GM18502 (cell line): ENCODE measurements around the gene FAM98B.
A peak's percentile ranks its signal among the peaks of the same experiment; 100 is the strongest.

Experiments used
- ATAC-seq: cut with Tn5 transposase; IDR thresholded peaks from one replicate; pipeline ENCODE4 v1.9.1; 2021; ENCODE audit warnings: mild to moderate bottlenecking; ENCODE audit not compliant: unreplicated experiment, poor library complexity

FAM98B gene

GRCh38 chr15:38460543-38460942 is 6.6 kb downstream of the FAM98B start:
- no peak for ATAC-seq

DNA sequence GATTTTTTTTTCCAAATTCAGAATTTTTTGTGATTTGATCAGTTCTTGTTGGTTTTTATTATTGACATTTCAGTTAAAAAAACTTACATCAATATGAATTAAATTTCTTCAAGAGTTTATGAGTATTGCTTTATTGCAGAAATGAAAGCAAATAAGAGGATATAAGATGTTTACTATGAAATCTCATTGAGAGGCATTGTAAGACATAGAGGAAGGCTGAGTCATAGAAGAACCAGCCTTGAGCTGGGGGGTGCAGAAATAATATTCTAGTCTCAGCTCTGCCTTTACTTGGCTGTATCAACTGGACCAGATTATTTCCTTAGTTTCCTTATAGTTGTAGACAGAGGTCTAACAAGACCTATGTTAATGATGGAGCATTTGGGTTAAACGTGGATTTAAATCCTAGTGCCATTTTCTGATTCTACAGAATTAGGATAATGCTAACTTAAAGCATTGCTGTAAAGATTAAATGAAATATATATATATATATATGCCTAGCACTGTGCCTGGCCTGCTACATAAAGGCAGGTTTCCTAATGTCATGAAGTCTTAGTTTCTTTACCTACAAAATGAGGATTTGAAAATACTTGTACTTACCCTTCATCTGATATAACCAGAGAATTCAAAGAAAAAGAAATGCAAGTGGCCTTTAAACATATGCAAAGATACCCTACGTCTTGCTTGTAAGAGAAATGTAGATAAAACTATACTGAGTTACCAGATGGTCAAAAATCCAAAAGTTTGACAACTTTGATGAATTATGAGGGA is 7.3 kb downstream of the FAM98B start:
- ATAC-seq: peak; percentile 86

- no peak for ATAC-seq
Observed at GRCh38 chr15:38463893-38464292, 10.0 kb downstream of the FAM98B start.

GRCh38 chr15:38464675-38465074 is 10.7 kb downstream of the FAM98B start:
- ATAC-seq: no peak

GRCh38 chr15:38470816-38471215 is 16.9 kb downstream of the FAM98B start:
- no peak for ATAC-seq

GRCh38 chr15:38471974-38472373 is 18.0 kb downstream of the FAM98B start:
- no peak for ATAC-seq

- peak; percentile 99 for ATAC-seq
Observed at GRCh38 chr15:38474155-38474757, 20.3 kb downstream of the FAM98B start.

DNA sequence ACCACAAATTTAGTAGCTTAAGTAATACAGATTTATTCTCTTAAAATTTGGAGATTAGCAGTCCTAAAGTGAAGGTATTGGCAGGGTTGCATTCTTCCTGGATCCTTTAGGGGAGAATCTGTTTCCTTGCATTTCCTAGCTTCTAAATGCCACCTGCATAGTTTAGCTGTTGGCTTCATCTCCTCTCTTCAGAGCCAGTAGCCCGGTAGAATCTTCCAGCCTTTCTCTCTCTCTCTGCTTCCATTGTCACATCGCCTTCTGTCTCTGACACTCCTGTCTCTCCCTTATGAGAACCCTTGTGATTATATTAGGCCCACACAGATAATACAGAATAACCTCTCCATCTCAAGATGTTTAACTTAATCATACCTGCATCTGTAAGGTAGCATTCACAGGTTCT is 21.4 kb downstream of the FAM98B start:
- ATAC-seq: no peak

GRCh38 chr15:38476120-38476519 is 22.2 kb downstream of the FAM98B start:
- no peak for ATAC-seq

DNA sequence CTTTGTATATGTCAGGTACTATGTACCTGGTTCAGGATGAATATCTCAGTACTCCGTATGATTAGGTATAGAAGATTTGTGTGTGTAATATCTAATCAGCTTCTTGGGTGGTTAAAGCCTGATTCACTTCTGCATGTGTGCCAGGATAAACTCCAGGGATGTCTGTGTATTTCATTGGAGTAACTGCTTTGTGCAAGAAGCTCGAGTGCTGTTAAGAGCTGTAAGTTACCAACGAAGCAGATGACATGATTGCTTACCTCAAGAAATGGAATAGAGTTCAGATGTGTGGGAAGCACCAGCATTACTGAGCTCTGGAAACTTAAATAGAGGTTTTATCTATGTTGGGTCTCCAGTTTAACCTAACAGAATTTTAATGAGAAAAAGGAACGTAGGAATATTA is 23.7 kb downstream of the FAM98B start:
- ATAC-seq: no peak

DNA sequence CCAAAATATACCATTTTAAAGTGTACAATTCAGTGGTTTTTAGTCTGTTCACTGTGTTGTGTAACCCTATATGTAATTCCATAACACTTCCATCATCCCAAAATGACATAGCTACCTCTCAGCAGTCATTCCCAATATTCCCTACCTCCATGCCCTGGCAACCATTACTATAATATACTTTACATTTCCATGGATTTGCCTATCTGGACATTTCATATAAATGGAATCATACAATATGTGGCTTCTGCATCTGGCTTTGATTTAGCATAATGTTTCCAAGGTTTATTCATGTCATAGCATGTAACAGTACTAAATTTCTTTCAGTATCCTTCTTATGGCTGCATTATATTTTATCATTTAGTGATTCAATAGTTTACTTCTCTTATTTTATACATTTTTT is 25.3 kb downstream of the FAM98B start:
- no peak for ATAC-seq

- no peak for ATAC-seq
Observed at GRCh38 chr15:38479756-38480155, 25.8 kb downstream of the FAM98B start.

DNA sequence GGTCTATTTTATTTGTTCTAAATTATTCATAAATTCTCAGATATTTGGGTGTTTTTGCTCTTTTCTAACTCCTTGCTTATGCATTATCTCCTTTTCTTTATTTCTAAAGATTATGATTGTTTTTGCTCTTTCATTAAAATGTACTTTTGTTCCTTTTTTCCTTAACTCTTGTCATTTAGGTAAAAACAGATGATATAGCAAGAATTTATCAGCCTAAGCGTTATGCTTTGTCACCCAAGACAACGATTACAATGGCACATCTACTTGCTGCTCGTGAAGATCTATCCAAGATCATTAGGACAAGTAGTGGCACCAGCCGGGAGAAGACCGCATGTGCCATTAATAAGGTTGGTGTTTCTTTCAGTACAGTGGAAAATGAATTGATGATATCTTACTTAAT is 27.2 kb downstream of the FAM98B start:
- ATAC-seq: no peak

DNA sequence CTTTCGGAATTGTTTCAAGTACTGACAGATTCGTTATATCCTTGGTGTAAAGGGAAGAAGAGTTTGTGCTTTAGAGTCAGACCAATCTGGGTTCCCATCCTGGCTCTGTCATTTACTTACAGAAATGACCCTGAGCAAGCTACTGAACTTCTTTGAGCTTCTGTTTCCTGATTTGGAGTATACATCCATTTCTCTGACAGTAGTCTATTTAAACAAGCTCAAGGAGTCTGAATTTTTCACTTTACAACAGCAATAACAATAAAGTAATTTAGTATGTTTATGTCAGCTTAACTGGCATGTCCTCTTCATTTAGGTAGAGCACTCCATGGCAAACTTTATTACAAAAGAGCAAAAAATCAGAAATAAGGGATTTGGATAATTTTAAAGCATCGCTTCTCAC is 27.8 kb downstream of the FAM98B start:
- no peak for ATAC-seq

DNA sequence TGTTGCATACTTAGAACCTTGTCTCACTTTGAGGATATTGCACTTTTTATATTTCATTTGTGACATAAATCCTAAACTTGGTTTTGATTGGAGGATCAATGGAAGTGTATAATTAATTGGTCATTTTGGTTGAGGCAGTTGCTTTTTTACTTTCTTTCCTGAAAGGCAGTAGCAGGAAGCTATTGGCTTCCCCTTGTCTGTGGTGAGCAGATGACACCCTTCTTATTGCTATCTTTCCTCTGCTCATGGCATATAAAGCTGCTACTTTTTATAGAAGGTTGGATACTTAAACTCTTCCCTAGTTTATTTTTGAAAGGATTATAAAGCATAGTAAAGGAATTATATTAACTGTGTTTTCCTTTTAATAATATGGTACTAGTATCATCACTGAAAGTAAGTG is 28.6 kb downstream of the FAM98B start:
- ATAC-seq: no peak

DNA sequence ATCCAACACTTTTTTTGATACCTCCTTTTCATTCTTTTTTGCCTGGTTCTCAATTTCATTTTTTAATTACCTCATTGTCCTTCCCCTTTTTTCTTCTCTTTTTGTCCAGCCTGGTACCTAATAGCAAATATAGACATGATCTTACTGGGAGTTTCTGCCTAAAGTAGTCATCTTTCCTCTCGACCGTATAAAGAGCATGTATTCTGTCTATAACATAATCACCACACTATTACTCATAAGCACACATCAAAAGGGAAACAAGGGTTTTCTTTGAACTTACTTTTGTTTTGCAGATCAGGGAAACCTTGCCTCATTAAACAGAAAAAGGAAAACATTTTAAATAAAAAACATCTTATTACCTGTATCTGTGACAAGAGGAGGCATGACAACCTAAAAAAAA is 33.0 kb downstream of the FAM98B start:
- no peak for ATAC-seq

DNA sequence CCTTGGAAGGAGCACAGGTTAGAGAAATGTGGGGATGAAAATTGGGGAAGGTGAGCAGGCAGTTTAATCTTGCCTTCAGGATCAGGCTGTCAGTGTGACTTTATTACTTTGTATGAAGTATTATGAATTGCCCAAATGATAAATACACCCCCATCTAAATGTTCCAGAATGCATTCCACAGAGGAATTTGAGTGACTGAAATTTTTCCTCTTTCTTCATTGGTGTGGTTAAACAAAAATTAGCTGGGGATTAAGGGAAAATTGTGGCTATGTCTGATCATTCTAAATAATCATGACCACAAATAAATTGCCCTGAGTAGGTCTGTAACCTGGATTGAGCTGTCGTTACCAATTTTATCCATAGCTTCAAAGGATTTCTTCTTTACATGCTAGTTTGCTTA is 33.5 kb downstream of the FAM98B start:
- ATAC-seq: no peak

DNA sequence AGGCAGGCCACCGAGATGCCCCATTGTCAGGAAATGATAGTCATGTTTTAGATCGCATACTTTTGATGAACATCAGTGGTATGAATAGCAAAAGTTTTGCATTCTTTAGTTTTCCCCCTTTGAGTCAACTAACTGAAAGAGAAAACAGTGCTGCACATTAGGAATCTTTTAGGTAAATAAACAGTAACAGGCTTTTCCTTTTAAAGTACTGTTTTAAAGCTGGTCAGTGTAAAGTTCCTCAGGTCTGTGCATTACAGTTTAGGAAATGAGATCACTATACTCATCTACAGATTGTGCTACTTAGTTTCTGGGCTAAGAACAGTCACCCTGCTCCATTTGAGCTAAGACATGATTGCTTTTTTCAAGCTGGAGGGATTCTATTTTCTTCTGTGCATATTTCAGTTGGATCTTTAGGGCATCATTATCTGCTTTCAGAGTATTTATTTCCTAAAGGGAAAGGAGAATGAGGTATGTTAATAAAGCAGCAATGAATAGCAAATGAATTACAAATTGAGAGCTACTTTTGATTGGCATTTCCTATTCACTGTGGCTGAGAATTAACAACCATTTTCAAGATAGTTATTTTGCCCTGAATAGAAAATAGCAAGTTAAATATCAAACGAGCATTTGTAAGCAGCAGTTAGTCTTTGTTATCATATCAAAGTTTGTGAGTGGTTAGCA is 36.5 kb downstream of the FAM98B start:
- no peak for ATAC-seq

DNA sequence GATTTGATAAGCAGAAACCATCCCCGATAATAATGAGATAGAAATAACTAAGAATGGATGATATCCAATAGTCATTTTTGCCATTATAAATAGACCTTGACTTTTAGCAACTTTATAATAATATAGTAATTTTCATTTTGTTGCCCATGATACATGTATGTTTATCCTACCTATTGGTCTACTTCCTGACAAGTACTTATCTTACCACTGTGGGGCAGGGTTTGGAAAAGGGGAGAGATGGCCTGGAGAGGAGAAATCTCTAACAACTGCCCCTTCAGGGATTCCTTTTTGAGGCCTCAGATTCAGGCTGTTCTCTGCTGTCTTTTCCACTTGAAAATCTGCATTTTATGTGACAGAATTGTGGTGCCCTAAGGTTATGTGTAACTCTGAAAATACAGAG is 42.2 kb downstream of the FAM98B start:
- no peak for ATAC-seq

GRCh38 chr15:38499651-38500050 is 45.7 kb downstream of the FAM98B start:
- no peak for ATAC-seq

DNA sequence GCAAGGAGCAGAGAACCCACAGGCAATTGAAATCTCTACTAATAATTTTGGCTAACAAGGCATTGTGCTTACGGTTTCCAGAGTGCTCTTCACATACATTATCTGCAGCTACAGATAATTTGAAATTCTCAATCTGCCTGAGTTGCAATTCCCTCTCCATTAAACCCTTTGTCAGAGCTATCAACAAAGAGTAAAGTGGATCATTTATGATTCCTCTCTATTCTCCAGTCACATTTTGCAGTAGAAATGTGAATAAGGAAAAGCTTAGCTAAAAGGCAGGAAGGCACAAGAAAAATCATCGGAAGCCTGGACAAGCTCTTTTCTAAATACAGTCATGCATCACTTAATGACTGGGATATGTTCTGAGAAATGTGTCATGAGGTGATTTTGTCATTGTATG is 49.6 kb downstream of the FAM98B start:
- ATAC-seq: no peak
